NCI-H524 (cell line): ENCODE measurements around the gene DGKB.
"Not testable (repeated sequence)": the region's sequence is repeated elsewhere in the genome, so short reads cannot be mapped to it uniquely, and the experiment has no call there.

Source experiments
- DNase-seq, 2 experiments: peaks; one replicate each; lab custom pipeline; 2025; lab: John Stamatoyannopoulos, UW

DGKB gene

DNA sequence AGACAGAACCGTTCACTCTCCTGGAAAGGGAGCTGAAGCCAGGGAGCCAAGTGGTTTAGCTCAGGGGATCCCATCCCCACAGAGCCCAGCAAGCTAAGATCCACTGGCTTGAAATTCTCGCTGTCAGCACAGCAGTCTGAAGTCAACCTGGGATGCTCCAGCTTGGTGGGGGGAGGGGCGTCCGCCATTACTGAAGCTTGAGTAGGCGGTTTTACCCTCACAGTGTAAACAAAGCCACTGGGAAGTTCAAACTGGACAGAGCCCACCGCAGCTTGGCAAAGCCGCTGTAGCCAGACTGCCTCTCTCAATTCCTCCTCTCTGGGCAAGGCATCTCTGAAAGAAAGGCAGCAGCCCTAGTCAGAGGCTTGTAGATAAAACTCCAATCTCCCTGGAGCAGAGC, 443.7 kb downstream of the DGKB start:
- not testable (repeated sequence) for DNase-seq

DNA sequence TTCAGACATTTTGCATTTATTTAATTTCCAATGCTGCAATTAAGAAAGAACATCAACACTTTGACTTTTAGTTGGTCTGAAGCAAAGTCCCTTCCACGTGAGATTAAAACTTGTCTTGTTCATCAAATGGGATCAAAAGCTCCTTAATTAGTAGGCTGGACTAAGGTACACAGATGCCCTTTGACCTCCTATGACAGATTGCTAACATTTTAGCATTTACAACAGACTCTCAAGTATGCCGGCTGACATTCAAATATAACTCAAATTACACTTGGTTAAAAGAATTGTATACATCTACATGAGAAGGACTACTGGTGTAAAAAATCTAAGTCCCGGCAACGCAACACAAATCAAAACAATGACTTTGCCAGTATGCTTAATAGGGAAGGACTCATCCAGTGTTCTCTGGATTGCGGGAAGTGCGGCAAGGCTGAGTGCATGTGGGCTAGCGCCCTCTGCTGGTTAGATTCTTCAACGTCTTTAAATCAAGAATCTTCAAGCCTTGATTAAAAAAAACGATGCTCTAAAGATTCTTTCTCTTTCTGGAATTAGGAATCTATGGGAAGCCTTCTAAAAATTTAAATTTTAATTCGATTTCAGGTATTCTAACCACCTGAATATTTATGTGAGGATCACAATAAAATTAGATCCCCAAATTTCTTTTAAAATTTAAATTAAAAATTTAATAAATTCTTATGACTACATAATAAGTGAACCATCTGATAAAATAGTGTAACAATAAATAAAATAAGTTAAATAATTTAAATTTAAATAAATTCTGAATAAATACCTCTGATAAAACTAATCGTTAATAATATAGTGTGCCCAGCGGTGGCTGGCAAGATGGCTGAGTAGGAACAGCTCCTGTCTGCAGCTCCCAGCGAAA, 444.7 kb downstream of the DGKB start:
- peak; percentile 32 to 79 for DNase-seq

DNA sequence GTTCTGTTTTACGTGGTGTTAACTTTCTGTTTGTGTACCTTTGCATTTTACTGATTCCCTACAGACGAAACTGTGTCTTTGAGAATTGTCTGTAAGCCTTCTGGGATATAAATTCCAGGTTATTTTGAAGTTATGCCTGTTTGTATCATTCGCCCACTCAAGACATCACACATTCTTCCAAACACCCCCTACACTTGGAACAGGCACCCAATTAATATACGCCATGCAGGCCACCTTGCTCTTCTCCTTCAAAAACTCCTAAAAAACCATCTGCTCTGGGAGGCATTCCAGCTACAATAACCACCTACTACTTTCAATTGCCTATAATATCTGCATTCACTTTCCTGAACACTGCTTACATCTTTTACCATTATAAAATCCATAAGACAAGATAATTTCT, 453.3 kb downstream of the DGKB start:
- DNase-seq, result no peak

DNA sequence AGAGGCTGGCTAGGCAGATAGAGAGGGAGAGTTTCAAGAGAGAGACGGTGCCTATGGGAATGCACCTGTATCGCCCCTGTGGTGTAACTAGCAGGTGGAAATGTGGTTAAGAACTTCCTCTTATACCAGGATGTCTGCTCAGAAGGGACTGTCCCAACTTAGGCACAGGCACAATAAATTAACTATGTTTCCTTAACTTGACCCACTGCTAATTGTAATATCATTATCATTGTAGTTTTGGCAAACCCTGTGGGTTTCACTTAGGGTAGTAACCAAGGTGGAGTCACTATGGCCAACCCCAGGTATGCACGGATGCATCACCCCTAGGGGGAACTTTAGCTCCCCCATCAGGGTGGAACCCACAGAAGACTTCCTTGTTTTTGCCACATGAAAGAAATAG, 455.7 kb downstream of the DGKB start:
- no peak for DNase-seq

DNA sequence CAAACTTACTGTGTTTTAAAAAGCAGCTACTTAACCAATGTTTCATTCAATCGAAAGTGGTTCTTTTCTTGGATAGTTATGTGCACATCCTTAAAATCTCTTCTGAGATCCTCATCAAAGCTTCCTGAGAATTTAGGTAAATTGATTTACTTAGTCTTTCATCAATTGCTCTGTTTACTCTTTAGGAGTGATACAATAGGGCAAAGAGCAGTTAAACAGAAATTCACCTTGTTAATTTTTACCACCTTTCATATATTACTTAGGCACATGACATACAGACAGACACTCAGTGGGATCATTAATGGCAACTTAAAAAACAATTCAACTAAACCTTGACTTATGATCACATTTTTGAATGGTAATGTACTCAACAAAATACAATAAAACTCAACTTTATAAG, 456.3 kb downstream of the DGKB start:
- no peak for DNase-seq

DNA sequence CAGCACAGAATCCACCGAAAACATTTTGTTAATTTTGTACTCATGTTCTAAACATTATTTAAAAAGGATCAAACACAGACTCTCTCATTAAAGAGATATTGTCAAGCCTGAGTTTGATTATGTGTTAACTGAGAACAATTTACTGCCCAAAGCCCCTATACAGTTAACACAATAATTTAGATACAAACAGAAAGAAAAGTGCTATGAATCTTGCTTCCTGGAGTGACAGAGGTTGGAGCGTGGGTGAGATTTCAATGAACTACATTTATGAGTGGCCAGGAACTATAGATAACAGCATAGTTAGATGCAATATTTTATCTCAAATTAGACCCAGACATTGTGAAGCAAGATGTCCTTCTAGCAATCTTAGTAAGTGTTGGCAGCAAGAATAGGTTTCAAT, 464.2 kb downstream of the DGKB start:
- DNase-seq, result no peak

DNA sequence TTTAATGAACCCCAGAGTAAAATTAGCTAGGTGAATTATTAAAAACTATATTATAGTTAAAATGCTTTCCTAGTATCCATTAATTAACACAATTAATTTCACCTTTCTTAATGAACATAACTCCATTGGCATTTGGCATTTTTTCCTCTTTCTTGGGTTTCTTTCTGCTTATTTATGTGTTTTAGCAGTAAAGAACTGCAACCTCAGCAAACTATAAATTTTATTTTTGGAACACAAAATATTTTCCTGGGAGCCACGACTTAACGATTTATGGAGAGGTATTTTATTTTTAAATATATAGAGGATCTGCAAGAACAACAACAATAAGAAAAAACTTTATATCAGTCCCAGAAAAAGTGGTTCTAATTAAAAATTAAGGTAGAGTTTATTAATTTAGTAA, 465.7 kb downstream of the DGKB start:
- DNase-seq, result no peak

DNA sequence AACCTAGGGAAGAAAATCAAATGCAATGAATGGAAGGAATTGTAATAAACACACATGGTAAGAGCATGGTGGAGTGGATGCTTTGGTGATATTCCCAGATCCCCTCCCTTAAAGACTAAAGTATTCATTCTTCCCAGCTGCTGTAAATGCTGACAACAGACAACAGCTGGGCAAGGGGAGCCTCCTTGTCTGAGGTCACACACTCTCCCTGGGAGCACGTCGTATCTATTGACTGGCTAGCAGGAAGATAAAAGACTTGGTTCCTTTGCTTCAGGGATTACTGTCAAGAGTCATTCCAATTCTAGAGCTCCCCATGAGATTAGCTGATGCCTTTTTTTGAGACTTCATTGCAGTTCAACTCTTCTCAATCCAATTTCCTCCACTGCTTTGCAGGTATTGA, 469.6 kb downstream of the DGKB start:
- no peak for DNase-seq

DNA sequence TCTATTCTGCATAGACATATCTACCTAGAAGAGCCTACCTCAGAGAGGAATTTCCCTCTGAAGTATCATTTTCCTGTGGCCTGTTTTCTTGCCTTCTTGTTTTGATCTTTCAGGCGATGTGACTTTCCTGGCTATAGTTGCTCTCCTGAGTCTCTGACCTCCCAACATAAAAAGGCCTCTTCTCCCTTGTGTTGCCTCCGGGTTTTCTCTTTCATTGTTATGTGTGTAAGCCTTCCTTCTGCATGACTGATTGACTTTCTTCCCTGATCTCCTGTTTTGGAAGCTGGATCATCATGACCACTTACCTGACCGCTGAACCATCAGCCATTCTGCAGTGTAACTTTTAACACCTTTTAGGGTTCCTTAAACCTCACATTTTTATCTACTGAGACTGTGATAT, 471.6 kb downstream of the DGKB start:
- no peak for DNase-seq

DNA sequence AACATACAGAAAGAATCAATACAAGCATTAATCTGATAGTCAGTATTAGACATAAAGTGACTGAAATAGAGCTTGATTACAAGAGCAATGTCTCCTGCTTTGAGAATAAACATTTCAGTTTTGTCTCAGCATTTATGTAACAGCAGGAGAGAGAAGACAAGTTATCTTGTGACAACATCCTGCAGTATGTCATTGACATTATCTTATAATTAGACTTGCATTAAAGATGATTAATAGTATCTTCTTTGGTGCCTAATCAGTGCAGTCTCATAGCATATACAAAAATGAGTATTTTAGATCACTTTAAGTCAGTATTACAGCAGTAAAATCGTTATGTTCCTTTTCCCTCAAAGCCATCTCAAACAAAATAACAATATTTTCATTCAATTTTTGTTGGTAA, 477.0 kb downstream of the DGKB start:
- DNase-seq, result no peak

DNA sequence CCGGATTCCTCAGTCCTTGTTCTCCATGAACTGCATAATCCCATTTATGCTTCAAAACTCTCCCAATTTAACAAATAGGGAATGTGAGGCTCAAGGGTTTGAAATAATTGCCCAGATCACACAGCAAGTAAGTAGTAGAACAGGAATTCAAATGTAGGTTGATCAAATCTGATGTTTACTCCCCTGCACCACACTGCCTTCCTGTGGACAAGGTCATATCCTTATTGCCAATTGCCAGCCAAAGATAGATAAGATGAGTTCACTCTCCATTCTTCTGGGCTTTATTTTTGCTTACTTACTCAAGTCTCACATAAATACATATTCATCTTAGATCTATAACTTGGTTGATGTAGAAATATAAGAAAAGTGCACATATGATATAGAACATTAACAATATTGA, 477.9 kb downstream of the DGKB start:
- DNase-seq, result peak in 1 of 2 experiments; percentile 4

DNA sequence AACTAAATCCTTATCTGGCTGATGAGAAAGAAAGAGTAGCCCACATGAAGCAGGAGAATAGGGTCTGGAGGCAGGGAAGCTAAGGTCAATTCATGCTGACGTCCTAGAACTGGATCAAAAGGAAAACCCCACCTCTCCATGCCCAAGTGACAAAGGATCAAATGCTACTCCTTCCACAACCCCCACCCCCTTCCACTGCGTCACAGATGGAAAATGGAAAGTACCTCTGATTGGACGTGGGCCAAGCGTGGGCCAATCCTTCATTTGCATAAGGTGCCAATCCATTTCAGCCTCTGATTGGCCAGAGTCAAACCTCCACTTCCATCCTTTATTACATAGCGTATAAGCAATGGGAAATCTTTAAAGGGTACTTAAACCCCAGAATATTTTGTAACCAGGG, 481.8 kb downstream of the DGKB start:
- no peak for DNase-seq

DNA sequence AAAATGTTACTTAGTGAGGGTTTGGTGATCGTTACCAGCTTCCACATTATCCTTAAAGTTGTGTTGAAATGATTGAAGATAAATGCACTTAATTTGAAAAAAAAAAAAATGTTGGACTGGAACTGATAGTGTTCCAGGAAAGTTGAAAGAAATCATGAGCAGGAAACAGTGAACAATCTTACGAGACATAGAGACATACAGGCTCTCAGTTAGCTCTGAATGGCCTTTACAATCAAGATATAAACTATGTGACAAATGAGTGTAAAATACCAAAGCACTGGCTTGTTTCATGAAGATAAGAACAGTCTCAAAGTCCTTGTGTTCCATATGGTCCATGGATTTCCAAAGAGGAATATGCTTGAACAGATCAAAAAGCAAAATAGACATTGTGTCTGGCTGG, 483.0 kb downstream of the DGKB start:
- DNase-seq, result no peak

DNA sequence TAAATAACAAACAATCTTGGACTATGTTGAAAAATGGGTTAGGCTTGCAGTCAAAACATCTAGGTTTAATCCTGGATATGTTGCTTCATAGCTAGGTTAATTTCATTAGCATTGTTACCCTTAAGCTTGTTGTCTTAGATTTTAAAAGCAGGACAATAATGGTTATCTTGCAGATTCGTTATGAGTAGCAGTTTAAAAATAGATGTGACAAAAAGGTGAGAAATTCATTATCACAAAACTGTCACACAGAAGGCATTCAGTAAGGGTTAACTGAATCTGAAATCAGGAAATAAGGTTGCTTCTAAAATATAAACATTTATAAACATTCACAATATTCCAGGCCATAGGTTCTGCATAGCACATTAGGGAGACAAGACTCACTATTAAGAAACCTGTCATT, 483.9 kb downstream of the DGKB start:
- no peak for DNase-seq

DNA sequence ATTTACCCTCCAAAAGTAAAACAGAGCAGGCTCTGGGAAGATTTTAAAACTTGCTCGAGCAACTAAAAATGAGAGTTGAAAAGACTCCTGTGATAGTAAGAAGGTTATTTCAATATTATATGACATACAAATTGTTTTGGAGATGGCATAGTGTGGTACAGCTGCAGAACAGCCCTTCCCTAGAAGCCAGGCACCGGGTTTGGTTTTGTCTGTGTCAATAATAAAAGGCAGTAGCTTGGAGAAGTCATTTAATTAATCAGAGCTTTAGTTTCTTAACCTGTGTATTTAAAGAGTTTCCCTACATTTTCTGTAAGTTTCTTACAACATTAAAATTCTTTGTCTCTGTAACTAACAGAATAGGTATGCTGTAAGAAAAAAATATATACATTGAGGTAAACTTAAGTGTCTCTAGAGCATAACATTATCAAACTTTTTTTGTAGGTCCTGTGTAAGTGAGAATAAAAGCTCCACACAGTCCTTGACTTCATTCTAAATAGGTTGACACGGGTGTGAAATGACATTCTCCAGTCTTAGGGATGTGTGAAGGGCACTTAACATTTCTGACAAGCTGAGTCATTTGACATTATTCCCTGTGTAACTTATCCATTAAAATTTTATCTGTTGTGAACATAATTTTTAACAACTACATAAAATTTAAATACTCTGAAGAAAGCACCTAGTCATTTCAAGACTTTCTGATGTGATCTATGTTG, 488.1 kb downstream of the DGKB start:
- no peak for DNase-seq

DNA sequence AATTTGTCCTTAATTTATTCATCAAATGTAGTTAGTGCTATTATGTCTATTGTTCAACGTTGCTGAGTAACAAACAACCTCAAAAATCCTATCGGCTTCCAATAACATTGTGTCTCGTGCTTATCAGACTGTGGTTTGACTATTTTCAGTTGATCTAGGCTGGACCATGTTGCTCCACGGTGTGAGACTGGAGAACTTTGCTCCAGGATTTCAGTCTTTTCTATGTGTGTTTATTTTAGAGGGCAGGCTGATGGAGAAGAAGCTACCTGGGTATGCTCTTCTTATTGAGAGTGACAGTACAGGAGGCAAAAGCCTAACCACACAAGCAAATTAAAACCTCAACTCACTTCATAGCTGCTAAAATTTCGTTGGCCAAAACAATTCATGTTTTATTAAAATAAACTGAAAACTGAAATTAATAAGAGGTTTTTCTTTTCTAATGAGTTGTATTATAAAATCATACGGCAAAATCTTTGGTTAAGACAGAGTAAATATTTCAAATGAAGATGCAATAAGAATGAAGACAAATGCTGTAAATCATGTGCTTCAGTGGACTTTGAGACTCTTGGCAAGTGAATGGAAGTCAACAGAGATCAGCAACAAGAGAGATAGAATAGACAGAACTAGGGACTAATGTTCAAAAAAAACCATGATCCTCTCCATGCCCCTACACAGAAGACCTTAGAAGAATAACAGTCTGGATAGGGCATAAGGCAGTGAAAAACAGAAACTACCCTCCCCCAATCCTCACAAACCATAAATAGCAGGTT, 495.1 kb downstream of the DGKB start:
- DNase-seq, result no peak

DNA sequence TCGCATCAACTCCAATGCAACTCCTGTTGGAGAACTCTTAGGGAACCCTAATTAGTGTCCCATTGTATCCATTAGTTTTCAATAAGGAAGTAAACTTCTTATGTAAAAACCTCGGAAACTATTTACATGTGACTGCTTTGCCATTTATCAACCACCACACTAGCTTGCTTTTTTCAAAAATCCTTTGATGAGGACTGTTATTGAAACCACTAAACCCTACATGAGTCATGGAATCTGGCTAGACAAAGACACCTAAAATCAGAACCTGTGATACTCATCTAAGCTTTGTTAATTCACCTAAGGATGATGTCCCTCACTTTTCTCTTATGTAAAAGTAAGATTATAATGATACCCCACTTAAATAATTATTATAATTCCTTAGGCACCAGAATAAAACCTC, 499.0 kb downstream of the DGKB start:
- no peak for DNase-seq

DNA sequence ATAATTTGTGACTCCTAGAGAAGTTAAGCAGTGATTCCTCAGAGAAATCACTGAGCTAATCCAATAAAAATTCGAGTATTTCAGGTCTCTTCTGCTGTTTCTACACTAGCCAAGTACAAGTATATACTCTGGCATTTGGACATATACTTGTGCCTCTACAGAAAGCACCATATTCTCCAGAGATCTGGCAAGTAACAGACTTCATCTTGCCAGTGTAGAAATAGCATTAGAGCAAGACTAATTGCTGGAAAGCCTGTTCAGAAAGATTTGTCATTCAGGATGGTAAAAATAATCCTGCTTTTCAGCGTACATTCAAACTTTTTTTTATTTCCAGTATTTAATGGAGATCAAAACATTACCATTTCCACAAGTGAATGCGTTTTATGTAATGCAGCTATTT, 502.3 kb downstream of the DGKB start:
- no peak for DNase-seq

DNA sequence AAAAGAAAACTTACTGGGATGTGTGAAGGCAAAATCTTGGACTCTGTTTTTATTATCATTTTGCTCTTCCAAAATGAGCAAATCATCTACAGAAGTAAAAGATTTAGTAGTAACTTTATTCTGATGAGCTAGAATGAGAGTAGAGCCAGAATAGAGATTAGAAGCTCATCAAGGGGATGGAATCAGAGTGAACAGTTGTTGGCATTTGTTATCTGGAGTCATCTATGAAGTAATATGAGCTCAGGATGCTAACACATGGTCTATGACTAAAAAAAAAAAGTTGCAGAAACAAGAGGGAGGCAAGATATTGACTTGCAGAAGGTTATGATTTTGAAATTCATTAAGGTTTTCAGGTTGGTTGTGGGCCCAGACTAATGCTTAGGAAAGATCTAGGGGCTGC, 504.0 kb downstream of the DGKB start:
- no peak for DNase-seq

DNA sequence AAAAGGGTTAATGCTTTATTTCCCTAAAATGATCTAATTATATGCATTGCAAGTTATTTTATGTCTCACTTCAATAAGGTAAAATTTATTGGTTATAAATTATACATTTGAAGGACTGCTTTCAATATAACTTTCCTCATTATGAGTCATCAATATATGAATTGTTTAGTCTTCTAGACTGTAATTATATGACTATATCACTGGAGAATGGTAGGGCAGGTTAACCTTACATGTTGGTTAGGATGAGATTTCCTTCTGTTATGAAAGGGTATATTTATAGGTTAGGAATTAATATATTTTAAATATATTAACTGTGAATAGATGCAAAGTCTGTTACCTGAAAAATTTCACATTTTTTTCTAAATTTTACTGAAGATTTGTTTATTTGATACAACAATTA, 506.7 kb downstream of the DGKB start:
- DNase-seq, result no peak

DNA sequence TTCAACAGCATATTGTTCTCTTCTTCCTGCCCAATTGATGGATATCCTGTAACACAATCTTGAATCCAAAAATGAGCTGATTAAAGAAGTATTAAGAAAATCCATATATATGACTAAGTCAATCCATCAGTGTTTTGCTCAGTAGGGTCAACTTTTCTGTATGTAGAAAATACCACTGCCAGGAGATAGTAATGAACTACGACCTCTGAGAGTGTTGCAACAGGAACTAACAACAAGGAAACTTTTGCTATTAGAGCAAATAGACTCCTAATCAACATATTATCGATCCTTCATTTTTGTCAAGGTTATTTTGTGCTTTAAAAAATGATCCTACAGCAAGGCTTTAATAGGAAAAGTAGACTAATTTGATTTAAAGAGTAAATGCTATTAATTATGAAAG, 507.8 kb downstream of the DGKB start:
- DNase-seq, result no peak

DNA sequence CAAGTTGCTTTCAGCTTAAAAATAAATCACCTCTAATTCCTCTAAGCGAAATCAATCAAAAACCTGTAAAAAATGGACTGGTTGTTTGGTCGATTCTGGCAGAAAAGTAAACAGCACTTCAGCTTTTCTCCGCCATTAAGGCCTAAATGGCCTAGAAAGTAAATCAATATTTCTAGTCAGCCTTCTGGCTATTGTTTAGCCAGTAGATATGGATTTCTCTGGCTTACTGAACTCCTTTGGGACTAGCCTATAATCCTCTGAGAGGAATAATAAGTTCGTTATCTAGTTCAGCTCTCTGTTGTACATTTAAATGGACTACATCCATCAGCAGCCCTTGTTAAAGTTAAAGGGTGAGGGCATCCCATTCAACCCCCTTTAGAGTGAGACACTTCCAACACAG, 513.0 kb downstream of the DGKB start:
- DNase-seq, result peak; percentile 14 to 59

DNA sequence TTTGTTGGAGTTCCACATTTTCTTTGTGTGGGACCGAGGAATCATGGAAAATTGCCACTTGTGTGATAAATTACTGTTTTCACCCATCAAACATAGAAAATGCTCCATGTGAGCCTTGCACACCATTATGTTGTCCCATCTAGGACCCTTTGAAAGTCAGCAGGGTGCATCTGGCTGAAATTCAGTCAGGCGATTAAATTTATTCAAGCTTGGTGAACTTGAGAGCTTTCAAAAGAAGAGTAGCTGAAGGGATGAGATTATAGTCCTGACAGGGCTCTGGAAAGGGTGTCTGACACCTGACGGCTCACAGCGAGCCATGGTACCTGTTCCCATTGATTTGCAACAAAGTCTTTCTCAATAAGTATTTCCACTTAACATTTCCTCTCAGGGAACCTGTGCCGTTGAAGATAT, 513.4 kb downstream of the DGKB start:
- DNase-seq, result peak; percentile 35 to 59
